IPS-NIHi11 (cell line): Measurements from ENCODE around the gene KIF1C.
"Not testable (repeated sequence)": the region's sequence is repeated elsewhere in the genome, so short reads cannot be mapped to it uniquely, and the experiment has no call there.

Experiments
- DNase-seq: peaks from one replicate; pipeline ENCODE4 v3.0.0; 2012; ENCODE audit warnings: mixed read lengths, low spot score

Gene KIF1C

DNA sequence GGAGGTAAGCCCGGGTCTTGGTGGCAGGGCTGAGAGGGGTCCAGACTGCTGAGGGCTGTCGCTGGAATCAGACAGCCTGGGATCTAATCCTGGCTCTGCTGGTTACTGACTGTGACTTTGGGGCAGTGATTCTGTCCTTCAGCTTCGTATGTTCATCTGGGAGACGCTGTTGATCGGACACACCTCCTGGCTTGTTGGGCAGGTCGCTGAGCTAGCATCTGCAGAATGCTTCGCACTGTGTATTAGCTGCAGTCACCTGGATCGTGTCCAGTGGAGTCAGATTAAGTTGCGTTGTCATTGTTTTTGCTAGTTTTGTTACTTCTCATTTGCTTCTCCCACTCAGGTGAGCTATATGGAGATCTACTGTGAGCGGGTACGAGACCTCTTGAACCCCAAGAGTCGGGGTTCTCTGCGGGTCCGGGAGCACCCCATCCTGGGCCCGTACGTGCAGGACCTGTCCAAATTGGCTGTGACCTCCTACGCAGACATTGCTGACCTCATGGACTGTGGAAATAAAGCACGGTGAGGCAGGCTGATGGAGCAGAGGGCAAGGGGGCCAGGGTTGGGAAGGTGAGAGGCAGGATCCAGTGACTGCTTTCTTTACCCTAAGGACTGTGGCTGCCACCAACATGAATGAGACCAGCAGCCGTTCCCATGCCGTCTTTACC is 4.5 kb downstream of the KIF1C start:
- DNase-seq: no peak

DNA sequence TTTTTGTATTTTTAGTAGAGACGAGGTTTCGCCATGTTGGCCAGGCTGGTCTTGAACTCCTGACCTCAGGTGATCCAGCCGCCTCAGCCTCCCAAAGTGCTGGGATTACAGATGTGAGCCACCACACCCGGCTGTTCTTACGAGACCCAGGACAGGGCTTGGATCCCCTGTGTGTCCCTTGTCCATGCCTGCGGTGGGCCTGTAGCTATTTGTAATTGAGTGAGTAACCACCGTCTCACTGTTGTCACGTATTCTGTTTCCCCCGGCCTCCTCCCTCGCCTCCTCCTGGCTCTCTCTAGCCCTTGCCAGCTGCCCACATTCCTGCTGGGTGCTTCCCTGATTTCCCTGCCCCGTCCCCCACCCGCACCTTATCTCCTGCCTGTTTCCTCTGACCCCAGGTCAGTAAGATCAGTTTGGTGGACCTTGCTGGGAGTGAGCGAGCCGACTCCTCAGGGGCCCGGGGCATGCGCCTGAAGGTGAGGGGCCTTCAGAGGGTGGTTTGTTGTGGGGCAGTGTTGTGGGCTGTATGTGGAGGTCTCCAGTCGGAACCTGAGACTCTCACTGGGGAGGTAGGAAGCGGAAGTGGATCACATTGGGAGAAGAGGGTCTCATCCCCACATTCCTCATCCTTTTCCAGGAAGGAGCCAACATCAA is 5.6 kb downstream of the KIF1C start:
- no peak for DNase-seq

DNA sequence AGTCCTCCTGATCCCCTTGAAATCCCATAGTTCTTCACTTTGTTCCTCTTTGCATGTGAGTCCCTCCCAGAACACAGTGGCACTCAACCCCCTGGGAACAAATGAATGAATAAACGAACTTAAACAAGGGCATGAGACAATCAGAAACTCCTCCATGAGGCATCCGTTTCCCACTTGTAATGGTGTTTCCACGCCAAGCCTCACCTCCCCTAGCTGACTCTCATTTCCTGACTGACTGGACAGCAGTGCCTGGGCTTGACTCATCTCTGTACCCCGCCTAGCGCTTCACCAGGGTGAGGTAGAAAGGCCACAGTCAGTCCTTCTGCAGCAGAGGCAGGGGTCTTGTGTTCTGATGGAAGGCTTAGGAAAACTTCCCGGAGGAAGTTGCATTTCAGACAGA is 14.2 kb downstream of the KIF1C start:
- no peak for DNase-seq

DNA sequence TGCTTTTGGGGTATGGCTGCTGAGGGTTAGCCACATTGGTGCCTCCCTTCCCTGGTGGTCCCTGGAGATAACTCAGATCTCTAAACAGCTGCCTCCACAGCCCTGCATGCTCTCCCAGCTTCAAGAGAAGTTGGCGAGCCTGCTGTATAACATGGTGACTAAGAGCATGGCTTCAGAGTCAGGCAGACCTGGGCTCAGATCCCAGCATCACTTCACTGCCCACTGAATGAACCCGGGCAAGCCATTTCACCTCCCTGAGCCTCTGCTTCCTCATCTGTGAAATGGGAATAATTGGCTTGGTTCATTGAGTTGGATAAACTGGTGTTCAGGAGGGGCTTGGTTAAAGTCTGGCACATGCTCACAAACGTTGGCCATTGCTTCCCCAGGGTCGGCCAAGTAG is 16.6 kb downstream of the KIF1C start:
- no peak for DNase-seq

DNA sequence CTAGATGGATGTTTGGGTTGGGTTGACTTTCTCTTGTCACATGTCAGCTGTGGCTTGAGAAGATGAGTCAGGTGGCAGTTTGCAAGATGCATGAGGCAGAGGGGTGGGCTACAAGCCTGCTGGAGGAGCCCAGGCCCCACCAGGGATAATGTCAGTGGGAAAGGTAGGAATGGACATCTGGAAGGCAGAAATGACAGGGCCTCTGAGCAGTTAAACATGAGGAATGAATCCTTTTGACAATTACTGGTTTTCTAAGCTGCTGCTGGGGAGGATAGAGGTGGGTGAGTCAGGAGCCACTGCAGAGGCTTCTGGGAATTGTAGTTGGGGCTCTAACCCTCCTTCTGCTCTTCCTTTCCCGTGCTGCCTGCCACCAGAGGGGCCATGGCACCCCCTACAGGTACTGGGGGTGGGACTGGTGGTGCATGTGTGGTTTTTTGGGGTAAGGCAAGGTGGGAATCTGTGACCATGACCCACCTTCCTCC is 21.8 kb downstream of the KIF1C start:
- DNase-seq: peak; percentile 52

DNA sequence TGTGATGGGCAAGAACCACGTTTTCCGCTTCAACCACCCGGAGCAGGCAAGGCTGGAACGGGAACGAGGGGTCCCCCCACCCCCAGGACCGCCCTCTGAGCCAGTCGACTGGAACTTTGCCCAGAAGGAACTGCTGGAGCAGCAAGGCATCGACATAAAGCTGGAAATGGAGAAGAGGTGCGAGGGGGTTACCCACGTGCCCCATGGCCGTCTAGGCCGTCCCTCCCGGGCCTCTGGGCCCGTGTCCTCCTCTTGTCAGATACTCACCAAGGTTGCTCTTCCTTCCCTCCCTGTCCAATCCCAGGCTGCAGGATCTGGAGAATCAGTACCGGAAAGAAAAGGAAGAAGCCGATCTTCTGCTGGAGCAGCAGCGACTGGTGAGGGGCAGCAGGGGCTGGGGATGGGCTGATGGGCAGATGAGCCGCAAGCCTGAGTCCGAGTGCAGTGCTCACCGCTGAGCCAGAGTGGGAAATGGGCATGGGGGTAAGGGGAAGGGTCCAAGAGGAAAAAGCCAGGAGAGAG is 22.8 kb downstream of the KIF1C start:
- DNase-seq: no peak

DNA sequence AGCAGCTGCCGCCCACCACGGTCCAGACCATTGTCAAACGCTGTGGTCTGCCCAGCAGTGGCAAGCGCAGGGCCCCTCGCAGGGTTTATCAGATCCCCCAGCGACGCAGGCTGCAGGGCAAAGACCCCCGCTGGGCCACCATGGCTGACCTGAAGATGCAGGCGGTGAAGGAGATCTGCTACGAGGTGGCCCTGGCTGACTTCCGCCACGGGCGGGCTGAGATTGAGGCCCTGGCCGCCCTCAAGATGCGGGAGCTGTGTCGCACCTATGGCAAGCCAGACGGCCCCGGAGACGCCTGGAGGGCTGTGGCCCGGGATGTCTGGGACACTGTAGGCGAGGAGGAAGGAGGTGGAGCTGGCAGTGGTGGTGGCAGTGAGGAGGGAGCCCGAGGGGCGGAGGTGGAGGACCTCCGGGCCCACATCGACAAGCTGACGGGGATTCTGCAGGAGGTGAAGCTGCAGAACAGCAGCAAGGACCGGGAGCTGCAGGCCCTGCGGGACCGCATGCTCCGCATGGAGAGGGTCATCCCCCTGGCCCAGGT is 24.5 kb downstream of the KIF1C start:
- no peak for DNase-seq

DNA sequence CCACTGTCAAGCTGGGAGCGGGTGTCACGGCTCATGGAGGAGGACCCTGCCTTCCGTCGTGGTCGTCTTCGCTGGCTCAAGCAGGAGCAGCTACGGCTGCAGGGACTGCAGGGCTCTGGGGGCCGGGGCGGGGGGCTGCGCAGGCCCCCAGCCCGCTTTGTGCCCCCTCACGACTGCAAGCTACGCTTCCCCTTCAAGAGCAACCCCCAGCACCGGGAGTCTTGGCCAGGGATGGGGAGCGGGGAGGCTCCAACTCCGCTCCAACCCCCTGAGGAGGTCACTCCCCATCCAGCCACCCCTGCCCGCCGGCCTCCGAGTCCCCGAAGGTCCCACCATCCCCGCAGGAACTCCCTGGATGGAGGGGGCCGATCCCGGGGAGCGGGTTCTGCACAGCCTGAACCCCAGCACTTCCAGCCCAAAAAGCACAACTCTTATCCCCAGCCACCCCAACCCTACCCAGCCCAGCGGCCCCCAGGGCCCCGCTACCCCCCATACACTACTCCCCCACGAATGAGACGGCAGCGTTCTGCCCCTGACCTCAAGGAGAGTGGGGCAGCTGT is 25.9 kb downstream of the KIF1C start:
- DNase-seq: no peak

DNA sequence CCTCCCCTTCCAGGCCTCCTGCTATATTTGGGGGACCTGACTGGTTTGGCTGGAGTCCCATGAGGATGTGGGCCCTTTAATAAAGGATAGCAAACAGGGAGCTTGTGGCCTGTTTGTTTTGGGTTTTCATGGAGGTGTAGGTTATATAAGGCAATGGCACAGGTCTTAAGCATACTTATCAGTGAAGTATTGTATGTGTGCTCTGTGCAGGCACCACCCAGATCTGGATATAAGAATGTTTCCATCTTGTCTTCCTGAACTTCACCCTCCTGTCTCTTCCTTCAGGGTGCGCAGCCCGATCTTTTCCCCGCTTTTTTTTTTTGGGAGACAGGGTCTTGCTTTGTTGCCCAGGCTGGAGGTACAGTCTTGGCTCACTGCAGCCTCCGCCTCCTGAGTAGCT is 26.9 kb downstream of the KIF1C start:
- no peak for DNase-seq

DNA sequence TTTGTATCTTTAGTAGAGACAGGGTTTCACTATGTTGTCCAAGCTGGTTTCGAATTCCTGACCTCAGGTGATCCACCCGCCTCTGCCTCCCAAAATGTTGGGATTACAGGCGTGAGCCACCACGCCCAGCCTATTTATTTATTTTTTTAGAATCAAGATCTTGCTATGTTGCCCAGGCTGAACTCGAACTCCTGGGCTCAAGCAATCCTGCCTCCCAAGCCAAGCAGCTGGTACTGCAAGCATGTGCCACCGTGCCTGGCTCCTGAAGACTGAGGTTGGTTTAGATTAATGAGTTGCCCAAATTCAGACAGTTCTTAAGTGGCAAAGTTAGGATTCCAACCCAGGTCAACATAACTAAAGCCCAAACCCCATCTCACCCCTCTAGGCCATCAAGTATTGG is 29.5 kb downstream of the KIF1C start:
- no peak for DNase-seq

DNA sequence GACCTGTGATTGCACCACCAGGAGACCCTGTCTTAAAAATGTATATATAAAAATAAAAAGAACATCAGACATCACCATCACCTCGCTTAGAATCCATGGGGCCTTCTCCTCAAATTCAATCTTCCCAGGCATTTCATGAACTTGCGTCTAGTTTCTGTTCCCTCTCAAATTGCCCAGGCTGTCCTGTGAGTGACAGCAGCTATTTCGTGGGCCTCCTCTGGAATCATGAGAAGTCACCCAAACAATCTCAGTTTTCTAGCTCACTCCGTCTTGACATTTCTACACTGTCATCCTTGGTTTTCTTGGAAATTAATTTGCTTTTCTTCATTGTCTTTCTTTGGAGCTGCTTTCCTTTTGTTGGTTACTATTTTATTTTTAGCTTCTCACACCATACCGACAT is 30.2 kb downstream of the KIF1C start:
- no peak for DNase-seq

DNA sequence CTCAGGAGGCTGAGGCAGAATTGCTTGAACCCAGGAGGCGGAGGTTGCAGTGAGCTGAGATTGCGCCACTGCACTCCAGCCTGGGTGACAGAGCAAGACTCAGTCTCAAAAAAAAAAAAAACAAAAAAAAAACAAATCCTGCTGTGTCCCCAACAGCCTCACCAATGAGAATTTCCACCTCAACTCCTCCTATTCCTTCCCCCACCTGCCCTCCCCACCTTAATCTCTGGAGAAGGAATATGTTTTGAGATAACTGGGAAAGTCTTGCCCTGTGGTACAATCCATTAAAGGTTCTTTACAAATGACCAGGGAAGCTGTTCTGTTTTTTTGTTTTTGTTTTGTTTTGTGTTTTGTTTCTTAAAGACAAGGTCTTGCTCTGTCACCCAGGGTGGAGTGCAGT is 32.4 kb downstream of the KIF1C start:
- not testable (repeated sequence) for DNase-seq

DNA sequence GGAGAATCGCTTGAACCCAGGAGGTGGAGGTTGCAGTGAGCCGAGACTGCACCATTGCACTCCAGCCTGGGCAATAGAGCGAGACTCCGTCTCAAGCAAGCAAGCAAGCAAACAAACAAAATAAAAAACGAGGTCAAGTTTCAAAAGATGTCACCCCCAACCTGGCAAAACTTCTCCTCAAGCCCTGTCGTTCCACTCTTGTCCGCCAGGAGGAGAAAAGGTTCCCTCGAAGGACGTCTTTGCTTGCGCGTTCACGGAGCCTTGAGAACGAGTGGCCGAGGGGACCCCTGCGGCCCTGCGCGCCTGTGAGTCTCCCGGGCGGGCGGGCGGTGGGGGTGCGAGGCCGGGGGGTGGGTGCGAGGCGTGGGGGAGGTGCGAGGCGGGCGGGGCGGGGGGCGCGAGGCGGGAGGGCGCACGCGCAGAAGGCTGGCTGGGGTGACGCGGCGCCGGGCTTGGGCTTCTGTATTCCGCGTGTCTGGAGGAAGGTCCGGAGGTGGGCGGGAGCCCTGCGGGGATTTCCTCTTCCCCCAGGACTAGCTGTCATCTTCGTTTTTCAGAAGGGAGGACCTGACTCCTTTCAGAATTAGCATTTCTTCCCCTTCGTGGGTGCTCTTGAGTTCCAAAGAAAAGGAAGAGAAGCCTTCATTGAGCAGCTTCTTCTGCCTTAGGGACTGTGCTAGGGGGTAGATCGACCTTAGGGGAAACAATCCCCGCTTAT is 33.8 kb downstream of the KIF1C start:
- DNase-seq: peak; percentile 77

DNA sequence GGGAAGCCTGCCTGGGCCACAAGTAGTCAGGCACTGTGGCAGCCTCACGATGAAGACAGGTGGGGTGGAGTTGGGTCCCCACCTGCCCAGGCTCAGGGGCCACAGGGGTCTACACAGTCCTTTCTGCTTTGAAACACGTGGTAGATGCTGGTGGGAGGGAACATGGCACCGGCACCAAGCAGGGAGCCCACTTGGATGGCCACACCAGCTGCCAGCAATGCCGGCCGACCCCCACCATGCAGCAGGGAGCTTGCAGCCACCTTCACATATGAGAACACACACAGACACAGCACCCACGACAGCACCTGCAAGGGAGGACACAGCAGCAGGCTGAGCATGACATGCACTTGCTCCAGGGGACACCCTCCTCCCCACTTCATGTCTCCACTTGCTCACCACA is 35.1 kb downstream of the KIF1C start:
- no peak for DNase-seq

DNA sequence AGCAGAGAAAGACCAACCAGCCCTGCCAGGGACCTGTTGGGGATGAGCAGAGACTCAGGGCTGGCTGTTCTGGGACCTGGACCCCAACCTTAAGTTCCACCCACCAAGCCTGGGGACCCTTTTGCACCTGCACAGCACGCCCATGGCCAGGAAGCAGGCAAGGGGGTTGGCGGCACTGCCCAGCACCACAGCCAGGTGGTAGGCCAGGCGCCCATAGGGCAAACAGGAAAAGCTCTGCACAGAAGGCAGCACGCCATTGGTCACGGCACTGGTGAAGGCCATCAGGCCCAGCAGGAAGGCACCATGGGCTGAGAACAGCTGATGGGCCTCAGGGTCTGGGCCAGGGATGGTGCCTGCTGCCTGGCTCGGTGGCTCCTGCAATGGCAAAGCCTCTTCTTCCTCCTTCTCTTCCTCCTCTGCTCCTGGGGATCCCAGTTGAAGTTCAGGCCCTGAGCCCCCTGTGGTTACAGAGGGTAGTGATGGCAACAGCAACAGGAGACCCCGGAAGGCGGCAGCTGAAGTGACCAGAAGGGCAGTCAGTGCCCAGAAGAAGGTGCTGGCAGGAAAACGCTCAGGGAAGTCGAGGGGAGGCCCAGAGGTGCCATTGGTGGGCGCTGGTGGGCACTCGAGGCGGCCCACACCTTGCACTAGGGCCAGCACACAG is 35.7 kb downstream of the KIF1C start:
- no peak for DNase-seq

DNA sequence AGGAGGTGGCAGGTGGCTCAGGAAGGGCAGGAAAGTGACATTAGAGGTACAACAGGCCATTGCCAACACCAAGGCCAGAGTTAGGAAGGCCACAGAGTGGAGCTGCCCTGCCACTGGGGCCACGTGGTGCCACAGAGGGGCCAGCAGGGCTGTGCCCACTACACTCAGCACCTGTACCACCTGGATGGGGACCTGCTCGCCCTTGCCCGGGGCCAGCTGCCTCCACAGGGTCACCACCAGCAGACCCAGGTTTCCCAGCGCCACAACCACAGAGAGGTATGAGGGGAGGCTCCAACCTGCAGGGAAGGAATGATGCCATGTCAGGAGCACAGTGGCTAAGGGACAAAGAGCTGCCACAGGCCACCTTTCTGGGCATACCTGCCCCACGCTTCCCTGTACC is 36.3 kb downstream of the KIF1C start:
- no peak for DNase-seq

DNA sequence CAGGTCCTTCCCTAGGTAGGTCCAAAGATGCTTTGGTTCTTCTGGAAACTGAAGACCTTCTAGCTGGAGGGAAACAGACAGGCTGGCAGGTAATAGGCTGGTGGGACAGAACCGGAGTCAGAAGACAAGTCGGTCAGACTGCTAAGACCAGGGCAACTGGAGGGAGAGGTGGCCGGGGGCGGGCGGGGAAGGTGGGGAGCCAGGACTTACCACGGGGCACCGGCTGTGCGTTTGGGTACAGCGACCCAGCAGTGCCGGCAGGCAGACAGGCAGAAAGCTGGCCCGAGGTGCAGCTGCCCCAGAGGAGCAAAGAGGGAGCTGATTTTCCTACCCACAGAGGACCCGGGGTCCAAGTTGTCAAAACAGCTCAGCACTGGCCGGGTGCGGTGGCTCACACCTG is 36.9 kb downstream of the KIF1C start:
- no peak for DNase-seq

DNA sequence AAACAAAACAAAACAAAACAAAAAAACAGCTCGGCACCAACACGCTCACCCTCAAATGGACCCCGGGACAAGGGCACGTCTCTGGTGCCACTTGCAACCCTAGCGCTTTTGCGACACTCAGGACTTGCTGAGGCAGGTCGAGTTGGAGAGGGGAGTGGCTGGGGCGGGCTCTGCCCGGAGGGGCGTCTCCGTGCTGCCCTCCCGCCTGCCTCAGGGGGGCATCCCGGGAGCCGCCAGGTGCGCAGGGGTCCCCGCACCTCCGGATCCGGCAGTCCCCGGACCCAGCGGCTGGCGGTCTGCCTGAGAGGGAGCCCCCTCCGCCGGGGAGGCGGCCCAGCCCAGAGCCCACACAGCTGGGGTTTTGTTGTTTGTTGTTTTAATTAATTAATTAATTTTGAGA is 37.6 kb downstream of the KIF1C start, which contains the start of gene SLC52A1:
Gene SLC52A1, minus strand, starts transcription at position 112 of the 400 bp plus-strand sequence. CDS start 820 bp downstream, outside the sequence.
- peak; percentile 70 for DNase-seq

DNA sequence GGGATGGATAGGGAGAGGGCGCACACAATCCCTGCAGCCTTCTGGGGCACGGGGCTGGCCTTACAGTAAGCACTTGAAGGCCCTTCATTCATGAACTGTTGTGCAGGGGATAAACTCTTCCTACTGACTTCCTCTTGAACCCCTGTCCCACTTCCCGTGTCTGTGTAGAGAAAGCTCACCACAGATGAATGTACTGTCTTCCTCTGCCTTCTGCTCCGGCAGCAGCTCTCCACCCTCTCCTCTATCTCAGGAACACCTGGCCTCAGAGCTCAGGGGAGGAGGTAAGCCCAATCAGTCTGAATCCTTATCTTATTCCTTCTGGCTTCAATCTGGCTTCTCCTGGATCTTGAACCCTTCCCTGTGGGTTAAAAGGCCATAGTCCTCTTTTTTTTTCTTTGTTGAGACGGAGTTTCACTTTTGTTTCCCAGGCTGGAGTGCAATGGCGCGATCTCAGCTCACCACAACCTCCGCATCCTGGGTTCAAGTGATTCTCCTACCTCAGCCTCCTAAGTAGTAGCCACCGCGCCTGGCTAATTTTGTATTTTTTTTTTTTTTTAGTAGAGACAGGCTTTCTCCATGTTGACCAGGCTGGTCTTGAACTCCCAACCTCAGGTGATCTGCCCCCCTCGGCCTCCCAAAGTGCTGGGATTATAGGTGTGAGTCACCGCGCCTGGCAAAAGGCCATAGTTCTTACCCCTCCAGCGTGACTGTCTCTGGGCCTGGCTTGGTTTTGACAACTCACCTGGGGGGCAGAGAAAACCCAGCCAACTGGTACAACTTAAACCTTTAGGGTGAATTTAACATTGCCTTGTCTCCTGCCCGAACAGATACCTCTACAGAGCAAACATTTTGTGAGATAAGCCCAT is 44.6 kb downstream of the KIF1C start:
- no peak for DNase-seq

DNA sequence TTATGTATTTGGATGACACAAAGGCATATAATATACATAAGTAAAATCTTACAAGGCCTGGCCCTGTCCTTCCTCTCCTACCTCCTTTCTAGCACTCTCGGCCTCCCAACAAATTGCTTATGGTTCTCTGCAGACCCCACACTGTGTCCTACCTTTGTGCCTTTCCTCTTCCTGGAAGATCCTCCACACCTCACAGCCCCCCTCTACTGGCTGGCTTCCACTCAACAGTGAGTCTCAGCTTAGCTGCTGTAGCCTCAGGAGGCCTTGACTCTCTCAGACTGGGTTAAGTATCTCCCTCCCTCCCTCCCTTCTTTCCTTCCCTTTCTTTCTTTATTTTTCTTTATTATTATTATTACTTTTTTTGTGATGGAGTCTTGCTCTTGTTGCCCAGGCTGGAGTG is 45.8 kb downstream of the KIF1C start:
- peak; percentile 55 for DNase-seq

DNA sequence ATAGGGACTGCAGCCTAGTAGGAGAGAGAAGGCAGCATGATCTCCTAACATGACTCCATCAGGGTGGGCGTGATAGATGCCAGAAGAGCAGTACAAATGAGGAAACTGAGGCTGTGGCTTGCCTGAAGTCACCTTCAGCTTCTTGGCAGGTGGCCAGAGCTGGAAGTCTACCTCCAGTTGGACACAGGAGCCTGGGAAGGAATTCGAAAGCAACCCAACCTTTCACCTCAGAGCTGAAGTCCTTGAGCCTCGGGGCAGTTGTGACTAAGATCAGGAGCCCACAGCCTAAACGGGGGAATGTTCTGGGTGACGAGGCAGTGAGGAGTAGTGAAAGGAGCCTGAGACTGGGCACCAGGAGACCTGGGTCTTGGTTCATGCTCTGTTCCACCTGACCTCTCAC is 46.9 kb downstream of the KIF1C start:
- no peak for DNase-seq
